Activated naive CD4-positive, alpha-beta T cell treated with anti-CD3 and anti-CD28 coated beads for 36 hours (primary cell): ENCODE measurements around the gene MATN4. TPM values are rescaled to one million over a fixed set of nuclear protein-coding genes. Genes with fewer than 3 reads are reported as not detected.

Experiments
- CTCF ChIA-PET: fragments of 350-600 bp; sonication (Branson Sonifier 250); formaldehyde crosslinking; loops from one replicate; lab custom pipeline; 2021; ENCODE audit warnings: antibody characterized with exemption; lab: Charles Lee
- DNase-seq: peaks from one replicate; pipeline ENCODE4 v3.0.0-alpha.2; 2020
- H3K27ac Mint-ChIP-seq: one replicate; pipeline ENCODE4 v1.8.0; 2021; ENCODE audit warnings: mild to moderate bottlenecking, mixed read lengths
- H3K27me3 Mint-ChIP-seq: one replicate; pipeline ENCODE4 v1.8.0; 2021; ENCODE audit warnings: low read depth, mixed read lengths
- H3K36me3 Mint-ChIP-seq: one replicate; pipeline ENCODE4 v1.8.0; 2021; ENCODE audit warnings: low read depth, mixed read lengths
- H3K4me1 Mint-ChIP-seq: one replicate; pipeline ENCODE4 v1.8.0; 2021; ENCODE audit warnings: low read depth, mixed read lengths
- H3K4me3 Mint-ChIP-seq: one replicate; pipeline ENCODE4 v1.8.0; 2021; ENCODE audit warnings: mild to moderate bottlenecking, moderate library complexity, mixed read lengths
- H3K9me3 Mint-ChIP-seq: one replicate; pipeline ENCODE4 v1.8.0; 2021; ENCODE audit warnings: mixed read lengths
- intact Hi-C: fragments of 100-400 bp; cut with micrococcal nuclease; formaldehyde crosslinking; loops from one replicate; pipeline ENCODE4 v1.15.1; 2023
- total RNA-seq, 2 experiments: library from RNA; stranded (reverse); gene quantifications; one replicate each; pipeline ENCODE4 v1.2.3, GENCODE V29; 2021

The MATN4 gene
- total RNA-seq, 2 experiments from 2014 or later = 1.0 to 1.5 TPM

- Mint-ChIP-seq H3K27me3 (no peaks in the 10 kb centered on the region), H3K4me3 (no peak overlapping the region), H3K4me1 (peaks cover 4% of the 10 kb centered on the region), H3K27ac (no peak overlapping the region), H3K9me3 (no peaks in the 10 kb centered on the region), H3K36me3 (peaks cover 8% of the 10 kb centered on the region)
- CTCF ChIA-PET = interaction anchor here (1.6 kb wide), 1 partner anchor 23 kb away, joined by 3 read pairs; the partner anchor contains the start of gene SYS1
- intact Hi-C loops = no loop called here
- DNase-seq = no peak
Observed at GRCh38 chr20:45339799-45340198, 31.7 kb upstream of the MATN4 start.

GRCh38 chr20:45339084-45339483, 31.0 kb upstream of the MATN4 start:
- no peak overlapping the region for H3K27ac Mint-ChIP-seq
- H3K4me3 Mint-ChIP-seq = no peak overlapping the region
- H3K9me3 Mint-ChIP-seq = no peaks in the 10 kb centered on the region
- H3K4me1 Mint-ChIP-seq = peaks cover under 1% of the 10 kb centered on the region
- no peak for DNase-seq
- peaks cover 8% of the 10 kb centered on the region for H3K36me3 Mint-ChIP-seq
- no peaks in the 10 kb centered on the region for H3K27me3 Mint-ChIP-seq
- intact Hi-C loops = no loop called here
- CTCF ChIA-PET = no interaction called here

- intact Hi-C loops = no loop called here
- Mint-ChIP-seq H3K9me3 (no peaks in the 10 kb centered on the region), H3K36me3 (peaks cover 8% of the 10 kb centered on the region), H3K27me3 (no peaks in the 10 kb centered on the region), H3K4me1 (no peaks in the 10 kb centered on the region), H3K4me3 (no peak overlapping the region), H3K27ac (no peak overlapping the region)
- no peak for DNase-seq
- CTCF ChIA-PET = interaction anchor here (1.7 kb wide), 1 partner anchor 45 kb away, joined by 5 read pairs; no protein-coding TSS in a partner anchor
Observed at GRCh38 chr20:45338121-45339030, 30.3 kb upstream of the MATN4 start.

- no peak for DNase-seq
- CTCF ChIA-PET = interaction anchor here (1.7 kb wide), 1 partner anchor 44 kb away, joined by 5 read pairs; no protein-coding TSS in a partner anchor
- Mint-ChIP-seq H3K4me1 (no peaks in the 10 kb centered on the region), H3K4me3 (no peak overlapping the region), H3K36me3 (peaks cover 8% of the 10 kb centered on the region), H3K27ac (no peak overlapping the region), H3K9me3 (no peaks in the 10 kb centered on the region), H3K27me3 (no peaks in the 10 kb centered on the region)
- intact Hi-C loops = no loop called here
Observed at GRCh38 chr20:45337367-45338120, 29.4 kb upstream of the MATN4 start.

GRCh38 chr20:45336530-45337366, 28.6 kb upstream of the MATN4 start:
- Mint-ChIP-seq H3K4me3 (no peak overlapping the region), H3K27me3 (no peaks in the 10 kb centered on the region), H3K36me3 (peaks cover 8% of the 10 kb centered on the region), H3K4me1 (no peaks in the 10 kb centered on the region), H3K27ac (no peak overlapping the region), H3K9me3 (no peaks in the 10 kb centered on the region)
- no peak for DNase-seq
- CTCF ChIA-PET = interaction anchor here (0.5 to 1.7 kb wide), 3 partner anchors 37 to 50 kb away, joined by 4 to 5 read pairs (median 4); no protein-coding TSS in a partner anchor
- intact Hi-C loops = no loop called here

GRCh38 chr20:45330476-45330875, 22.4 kb upstream of the MATN4 start:
- peaks cover 17% of the 10 kb centered on the region for H3K36me3 Mint-ChIP-seq
- H3K4me3 Mint-ChIP-seq = no peak overlapping the region
- intact Hi-C loops = no loop called here
- H3K27me3 Mint-ChIP-seq = no peaks in the 10 kb centered on the region
- H3K4me1 Mint-ChIP-seq = no peaks in the 10 kb centered on the region
- CTCF ChIA-PET = interaction anchor here (1.5 kb wide), 1 partner anchor 8 kb away, joined by 3 read pairs; no protein-coding TSS in a partner anchor
- DNase-seq = no peak
- H3K27ac Mint-ChIP-seq = no peak overlapping the region
- no peaks in the 10 kb centered on the region for H3K9me3 Mint-ChIP-seq

- intact Hi-C loops = no loop called here
- Mint-ChIP-seq H3K9me3 (no peaks in the 10 kb centered on the region), H3K4me3 (no peak overlapping the region), H3K27ac (no peak overlapping the region), H3K4me1 (no peaks in the 10 kb centered on the region), H3K36me3 (peaks cover 16% of the 10 kb centered on the region), H3K27me3 (no peaks in the 10 kb centered on the region)
- CTCF ChIA-PET = interaction anchor here (0.9 to 1.4 kb wide), 2 partner anchors 18 to 108 kb away, joined by 3 read pairs; no protein-coding TSS in a partner anchor
- no peak for DNase-seq
Observed at GRCh38 chr20:45329497-45330319, 21.6 kb upstream of the MATN4 start.

- no peak for DNase-seq
- H3K36me3 Mint-ChIP-seq = peaks cover 16% of the 10 kb centered on the region
- CTCF ChIA-PET = interaction anchor here (0.9 to 2.0 kb wide), 3 partner anchors 17 to 442 kb away, joined by 3 to 5 read pairs (median 3); no protein-coding TSS in a partner anchor
- H3K27ac Mint-ChIP-seq = no peak overlapping the region
- H3K4me3 Mint-ChIP-seq = no peak overlapping the region
- intact Hi-C loops = no loop called here
- H3K4me1 Mint-ChIP-seq = no peaks in the 10 kb centered on the region
- no peaks in the 10 kb centered on the region for H3K27me3 Mint-ChIP-seq
- H3K9me3 Mint-ChIP-seq = no peaks in the 10 kb centered on the region
Observed at GRCh38 chr20:45328451-45328850, 20.4 kb upstream of the MATN4 start.

GRCh38 chr20:45325371-45325770, 17.3 kb upstream of the MATN4 start:
- H3K36me3 Mint-ChIP-seq = peaks cover 9% of the 10 kb centered on the region
- no peak for DNase-seq
- H3K27ac Mint-ChIP-seq = no peak overlapping the region
- H3K27me3 Mint-ChIP-seq = no peaks in the 10 kb centered on the region
- H3K4me3 Mint-ChIP-seq = no peak overlapping the region
- CTCF ChIA-PET = no interaction called here
- intact Hi-C loops = no loop called here
- peaks cover 10% of the 10 kb centered on the region for H3K4me1 Mint-ChIP-seq
- H3K9me3 Mint-ChIP-seq = no peaks in the 10 kb centered on the region

GRCh38 chr20:45323731-45324130, 15.6 kb upstream of the MATN4 start:
- CTCF ChIA-PET = interaction anchor here (0.9 to 9.1 kb wide), 8 partner anchors 9 to 448 kb away, joined by 3 to 116 read pairs (median 6); no protein-coding TSS in a partner anchor
- Mint-ChIP-seq H3K9me3 (no peaks in the 10 kb centered on the region), H3K27ac (no peak overlapping the region), H3K4me3 (no peak overlapping the region), H3K4me1 (peaks cover 18% of the 10 kb centered on the region), H3K27me3 (no peaks in the 10 kb centered on the region), H3K36me3 (peaks cover 4% of the 10 kb centered on the region)
- no peak for DNase-seq
- intact Hi-C loops = loop anchor here (1.0 kb wide), 2 partner anchors 114 to 127 kb away; no protein-coding TSS in a partner anchor

GRCh38 chr20:45322952-45323383, 14.9 kb upstream of the MATN4 start:
- H3K4me1 Mint-ChIP-seq = peaks cover 26% of the 10 kb centered on the region
- H3K4me3 Mint-ChIP-seq = no peak overlapping the region
- intact Hi-C loops = loop anchor here (1.0 kb wide), 2 partner anchors 114 to 127 kb away; no protein-coding TSS in a partner anchor
- peak; percentile 54 for DNase-seq
- CTCF ChIA-PET = interaction anchor here (0.9 to 9.1 kb wide), 12 partner anchors 8 to 448 kb away, joined by 3 to 116 read pairs (median 5); partner anchors contain the start of gene SYS1
- H3K36me3 Mint-ChIP-seq = peaks cover 4% of the 10 kb centered on the region
- no peaks in the 10 kb centered on the region for H3K27me3 Mint-ChIP-seq
- H3K27ac Mint-ChIP-seq = no peak overlapping the region
- H3K9me3 Mint-ChIP-seq = no peaks in the 10 kb centered on the region
